Activated CD4-positive, CD25-positive, alpha-beta regulatory T cell treated with anti-CD3 and anti-CD28 coated beads, Interleukin-2, amount 50 U/mL, for 16 hours (primary cell): Measurements from ENCODE around the gene PPM1J.
"Not testable (repeated sequence)": the region's sequence is repeated elsewhere in the genome, so short reads cannot be mapped to it uniquely, and the experiment has no call there.

Source experiments
- DNase-seq: peaks from one replicate; pipeline ENCODE4 v3.0.0-alpha.2; 2020; ENCODE audit warnings: low read depth, low spot score

The PPM1J gene

DNA sequence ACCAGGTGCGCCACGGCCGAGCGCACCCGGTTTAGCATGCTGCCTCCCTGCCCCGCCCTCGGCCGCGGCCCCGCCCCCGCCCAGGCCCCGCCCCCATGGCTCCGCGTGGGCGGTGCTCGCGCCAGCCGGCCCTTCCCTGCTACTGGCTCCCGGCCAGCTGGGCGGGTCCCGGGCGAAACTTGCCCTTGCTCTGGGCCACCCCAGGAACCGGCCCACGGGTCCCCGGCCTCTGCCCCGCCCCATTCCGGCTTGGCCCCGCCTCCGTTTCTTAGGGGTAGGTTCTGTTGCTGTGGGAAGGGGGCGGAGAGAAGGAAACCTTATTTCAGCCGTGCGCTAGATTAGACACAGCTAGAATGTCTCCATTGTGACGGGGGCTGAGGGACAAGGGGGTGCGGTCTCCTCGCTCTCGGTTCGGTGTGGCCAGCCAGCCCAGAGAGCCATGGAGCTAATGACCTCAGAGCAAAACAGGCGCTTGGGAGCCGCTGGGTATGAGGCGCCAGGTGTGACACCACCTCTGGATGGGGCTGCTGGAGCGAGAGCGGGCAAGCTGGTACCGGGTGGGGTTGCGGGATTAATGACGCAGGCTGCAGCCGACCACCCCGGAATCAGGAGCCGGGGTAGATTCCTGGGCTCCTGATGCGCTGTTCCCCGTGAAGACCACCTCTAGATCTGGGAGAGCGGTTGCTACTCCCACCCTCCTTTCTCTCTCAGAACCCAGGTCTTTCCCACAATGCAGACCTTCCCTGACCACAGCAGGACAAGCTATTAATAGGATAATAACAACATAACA, at the start of gene PPM1J:
PPM1J (minus strand) TSS at position 69 of the 790 bp plus-strand sequence; CDS start at position 38, 31 bp downstream.
- DNase-seq = peak; percentile 86

- DNase-seq = no peak
Observed at GRCh38 chr1:112762541-112763500, 47.7 kb upstream of the PPM1J start.

DNA sequence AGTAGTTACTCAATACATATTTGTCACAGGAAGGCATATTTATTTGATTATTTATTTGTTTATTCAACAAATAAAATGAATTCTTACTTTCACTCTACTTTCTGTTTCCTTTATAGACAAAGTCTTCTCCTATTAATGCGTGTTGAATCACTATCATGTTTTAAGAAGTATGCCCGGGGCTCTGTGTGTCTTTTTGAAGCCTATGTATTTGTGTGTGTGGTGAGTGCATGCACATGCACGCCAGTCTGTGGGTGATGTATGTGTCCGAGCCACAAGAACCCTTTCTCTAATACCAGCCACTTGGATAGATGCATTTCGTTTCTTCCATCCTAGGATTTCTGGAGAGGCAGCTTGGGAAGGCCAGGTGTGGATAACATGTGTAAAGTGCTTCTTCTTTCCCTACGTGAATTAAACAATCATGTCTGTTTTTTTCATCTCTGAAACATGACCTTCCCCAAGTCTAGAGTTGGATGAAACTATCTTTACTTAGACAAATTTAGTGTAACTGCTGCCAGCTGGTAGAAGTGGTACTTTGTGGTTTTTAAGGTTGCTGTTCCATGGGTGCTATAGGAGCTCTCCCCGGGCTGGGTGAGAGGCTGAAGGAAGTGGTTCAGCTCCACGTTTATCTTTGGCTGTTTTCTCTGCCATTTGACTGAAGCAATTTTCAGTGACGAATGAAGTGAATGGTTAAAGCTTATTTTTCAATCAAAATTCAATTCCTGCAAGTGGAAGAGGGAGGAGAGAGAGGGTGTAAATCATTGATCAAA, 46.8 kb upstream of the PPM1J start:
- DNase-seq = no peak

DNA sequence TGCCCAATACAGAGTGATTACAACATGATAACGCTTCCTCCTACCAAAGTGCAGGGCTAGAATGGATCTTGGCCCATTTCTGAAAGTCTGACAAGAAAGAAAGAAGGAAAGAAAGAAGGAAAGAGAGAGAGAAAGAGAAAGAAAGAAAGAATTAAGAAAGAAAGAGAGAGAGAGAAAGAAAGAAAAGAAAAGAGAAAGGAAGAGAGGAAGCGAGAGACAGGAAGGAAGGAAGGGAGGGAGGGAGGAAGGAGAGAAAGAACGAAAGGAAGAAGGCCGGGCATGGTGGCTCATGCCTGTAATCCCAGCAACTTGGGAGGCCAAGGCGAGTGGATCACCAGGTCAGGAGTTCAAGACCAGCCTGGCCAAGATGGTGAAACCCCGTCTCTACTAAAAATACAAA, 44.1 kb upstream of the PPM1J start:
- DNase-seq = no peak

DNA sequence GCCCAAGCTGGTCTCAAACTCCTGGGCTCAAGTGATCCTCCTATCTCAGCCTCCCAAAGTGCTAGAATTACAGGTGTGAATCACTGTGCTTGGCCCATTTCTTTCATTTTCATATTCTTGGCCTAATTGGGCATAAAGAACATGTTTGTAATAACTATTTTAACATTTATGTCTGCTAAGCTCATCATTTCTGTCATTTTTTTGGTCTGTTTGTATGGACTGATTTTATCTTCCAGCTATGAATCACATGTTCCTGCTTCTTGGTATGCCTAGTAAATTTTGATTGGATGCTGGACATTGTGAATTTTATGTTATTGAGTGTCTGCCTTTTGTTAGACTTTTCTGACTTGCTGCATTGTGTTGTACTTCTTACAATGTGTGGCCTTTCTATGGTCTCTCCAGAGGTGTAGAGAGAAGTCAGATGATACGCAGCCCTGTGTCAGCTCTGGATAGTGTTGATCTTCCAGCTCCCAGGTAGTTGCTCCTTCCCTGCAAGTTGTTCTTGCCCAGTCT, 39.0 kb upstream of the PPM1J start:
- DNase-seq = no peak

GRCh38 chr1:112748396-112748795, 33.3 kb upstream of the PPM1J start:
- DNase-seq = no peak

- DNase-seq = no peak
Observed at GRCh38 chr1:112744009-112744578, 29.0 kb upstream of the PPM1J start.

DNA sequence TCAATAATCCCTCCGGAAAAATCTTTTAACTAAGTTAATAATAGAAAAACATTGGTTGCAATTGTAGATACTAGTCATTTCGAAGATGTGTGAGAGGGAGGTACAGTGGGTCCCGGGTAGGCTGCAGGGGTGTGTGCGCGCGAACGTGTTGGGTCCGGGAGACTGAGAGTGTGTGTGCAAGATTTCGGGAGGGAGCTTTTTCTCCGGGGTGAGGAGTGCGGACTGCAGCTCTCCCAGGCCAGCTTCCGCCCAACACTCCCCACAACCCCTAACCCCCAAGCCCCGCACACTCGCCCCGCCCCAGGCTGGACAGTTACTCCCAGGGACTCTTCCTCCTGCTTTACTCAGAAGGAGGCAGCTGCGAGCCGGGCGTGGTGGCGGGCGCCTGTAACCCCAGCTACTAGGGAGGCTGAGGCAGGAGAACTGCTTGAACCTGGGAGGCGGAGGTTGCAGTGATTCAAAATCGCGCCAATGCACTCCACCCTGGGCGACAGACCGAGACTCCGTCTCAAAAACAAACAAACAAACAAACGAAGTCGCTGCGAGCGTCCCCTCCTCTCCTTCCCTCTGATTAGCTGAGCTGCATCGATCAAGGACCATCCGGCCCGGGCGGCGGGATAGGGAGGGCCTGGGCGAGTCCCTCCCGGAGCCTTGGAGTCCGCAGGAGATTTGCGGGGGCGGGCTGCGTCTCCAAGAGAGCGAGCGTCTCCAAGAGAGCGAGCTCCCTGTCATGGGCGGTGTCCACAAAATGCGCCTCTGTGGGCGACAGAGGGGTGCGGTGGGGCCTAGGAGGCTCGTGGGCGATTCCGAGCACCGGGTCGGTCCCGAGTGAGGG, 28.3 kb upstream of the PPM1J start:
- DNase-seq = no peak

DNA sequence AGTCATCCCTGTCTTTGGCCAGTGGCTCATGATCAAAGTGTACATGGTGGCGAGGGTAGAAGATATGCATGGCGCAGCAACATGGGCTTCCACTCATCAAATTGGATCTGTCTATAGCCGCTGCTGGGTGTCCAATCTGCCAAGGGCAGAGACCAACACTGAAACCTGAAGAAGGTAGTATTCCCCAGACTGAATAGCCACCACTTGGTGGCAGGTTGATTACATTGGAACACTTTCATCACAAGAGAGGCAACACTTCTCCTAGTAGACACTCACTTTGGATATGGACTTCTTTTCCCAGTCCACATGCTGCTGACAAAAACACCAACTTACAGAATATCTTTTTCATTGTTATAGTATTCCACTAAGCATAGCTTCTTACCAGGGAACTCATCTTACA, 22.4 kb upstream of the PPM1J start:
- DNase-seq = no peak

DNA sequence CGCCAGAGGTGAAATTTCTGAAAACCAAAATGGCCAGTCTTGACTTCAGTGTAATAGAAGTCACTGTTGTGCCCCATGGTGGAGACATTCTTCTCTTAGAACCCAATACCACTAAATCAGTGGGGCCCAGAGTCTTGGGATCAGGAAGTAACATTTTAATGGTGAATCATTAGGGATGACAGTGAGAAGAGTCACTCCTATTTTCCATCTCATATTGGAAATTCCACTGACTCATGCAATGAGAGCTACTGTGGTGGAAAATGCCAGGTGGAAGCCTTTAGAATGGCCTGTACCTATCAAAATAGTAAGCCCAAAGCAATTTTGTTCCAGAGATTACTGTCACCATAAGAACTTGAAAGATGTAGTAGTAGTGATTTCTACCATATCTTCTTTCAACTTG, 20.6 kb upstream of the PPM1J start:
- no peak for DNase-seq

DNA sequence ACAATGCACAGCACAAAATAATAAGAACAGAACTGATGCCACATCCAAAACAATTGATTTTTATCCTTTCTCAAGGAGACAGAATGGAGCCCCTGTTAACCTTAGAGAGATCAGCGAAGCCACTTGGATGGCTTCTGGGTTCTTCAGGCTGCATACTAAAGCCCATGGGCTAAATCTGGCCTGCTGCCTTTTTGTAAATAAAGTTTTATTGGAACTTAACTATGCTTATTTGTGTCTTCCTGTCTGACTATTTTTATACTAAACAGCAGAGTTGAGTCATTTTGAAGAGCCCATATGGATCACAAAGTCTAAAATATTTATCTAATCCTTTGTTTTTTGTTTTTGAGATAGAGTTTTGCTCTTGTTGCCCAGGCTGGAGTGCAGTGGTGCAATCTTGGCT, 16.3 kb upstream of the PPM1J start:
- DNase-seq = no peak

DNA sequence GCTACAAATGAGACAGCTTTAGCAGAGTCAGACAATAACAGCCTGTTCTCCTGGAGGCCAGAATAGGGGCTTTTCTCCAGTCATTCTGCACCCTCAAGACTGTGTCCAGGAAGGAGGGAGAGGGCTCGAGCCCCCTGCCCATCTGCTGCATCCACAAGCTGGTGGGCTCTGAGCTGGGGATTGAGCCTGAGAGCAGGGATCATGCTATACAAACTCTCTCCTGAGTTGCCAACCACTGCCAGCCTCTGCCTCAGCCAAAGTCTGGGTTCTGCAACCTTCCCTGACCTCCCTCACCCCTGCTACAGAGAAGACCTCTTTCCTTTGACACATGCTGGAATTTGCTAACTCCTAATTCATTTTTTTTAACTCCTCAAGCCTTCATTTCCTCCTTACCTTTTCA, 14.8 kb upstream of the PPM1J start:
- no peak for DNase-seq

GRCh38 chr1:112729011-112729410, 13.9 kb upstream of the PPM1J start:
- DNase-seq = not testable (repeated sequence)

DNA sequence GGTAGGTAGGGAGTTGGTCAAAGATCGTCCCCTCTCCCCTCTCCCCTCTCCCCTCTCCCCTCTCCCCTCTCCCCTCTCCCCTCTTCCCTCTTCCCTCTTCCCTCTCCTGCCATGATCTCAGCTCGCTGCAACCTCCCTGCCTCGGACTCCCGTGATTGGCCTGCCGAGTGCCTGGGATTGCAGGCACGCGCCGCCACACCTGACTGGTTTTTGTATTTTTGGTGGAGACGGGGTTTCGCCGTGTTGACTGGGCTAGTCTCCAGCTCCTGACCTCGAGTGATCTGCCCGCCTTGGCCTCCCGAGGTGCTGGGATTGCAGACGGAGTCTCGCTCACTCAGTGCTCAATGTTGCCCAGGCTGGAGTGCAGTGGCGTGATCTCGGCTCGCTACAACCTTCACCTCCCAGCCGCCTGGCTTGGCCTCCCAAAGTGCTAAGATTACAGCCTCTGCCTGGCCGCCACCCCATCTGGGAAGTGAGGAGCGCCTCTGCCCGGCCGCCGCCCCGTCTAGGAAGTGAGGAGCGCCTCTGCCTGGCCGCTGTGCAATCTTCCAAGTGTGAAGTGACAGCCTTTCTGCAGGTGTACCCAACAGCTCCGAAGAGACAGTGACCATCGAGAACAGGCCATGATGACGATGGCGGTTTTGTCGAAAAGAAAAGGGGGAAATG, 13.3 kb upstream of the PPM1J start:
- not testable (repeated sequence) for DNase-seq

DNA sequence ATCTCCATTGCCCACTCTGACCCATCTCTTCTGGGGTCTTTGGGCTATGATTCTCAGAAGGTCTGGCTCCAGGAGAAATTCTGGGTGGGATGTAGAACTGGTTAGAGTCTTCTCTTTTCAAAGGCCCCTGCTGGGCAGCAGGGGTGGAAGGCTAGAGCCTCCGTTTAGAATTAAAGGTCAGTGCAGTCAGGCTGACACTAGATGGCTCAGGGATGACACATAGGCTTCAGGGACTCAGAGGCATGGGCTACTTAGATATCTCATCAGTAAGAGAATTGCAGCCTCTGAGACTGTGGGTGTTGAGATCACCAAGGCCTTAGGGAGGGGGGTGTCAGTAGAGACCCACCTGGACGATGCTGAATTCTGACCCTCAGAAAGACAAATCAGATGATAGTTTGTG, 12.6 kb upstream of the PPM1J start:
- DNase-seq = no peak

DNA sequence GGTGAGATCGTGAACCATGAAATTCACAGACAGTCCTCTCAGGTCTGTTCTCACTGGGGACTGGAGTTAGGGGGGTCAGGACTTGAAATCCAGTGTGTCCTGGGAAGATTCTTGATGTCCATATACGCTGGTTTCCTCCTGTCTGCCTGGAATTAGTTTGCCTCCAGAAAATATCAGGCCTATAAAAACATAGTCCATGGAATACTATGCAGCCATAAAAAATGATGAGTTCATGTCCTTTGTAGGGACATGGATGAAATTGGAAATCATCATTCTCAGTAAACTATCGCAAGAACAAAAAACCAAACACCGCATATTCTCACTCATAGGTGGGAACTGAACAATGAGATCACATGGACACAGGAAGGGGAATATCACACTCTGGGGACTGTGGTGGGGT, 9.1 kb upstream of the PPM1J start:
- not testable (repeated sequence) for DNase-seq

DNA sequence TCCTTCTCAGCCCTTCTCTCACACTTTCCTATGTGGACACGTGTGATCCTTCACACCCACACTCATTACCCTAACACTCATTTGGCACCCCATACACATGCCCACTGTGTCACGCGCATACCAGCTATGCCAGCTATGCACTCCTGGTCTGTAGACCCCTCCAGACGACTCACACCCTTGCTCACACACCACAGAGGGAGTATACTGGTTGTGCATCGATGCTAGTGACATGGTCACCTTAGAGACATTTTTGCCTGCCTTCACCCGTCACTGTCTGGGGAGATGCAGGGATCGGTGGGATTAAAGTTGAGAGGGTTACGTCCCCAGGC, 8.3 kb upstream of the PPM1J start:
- DNase-seq = no peak

DNA sequence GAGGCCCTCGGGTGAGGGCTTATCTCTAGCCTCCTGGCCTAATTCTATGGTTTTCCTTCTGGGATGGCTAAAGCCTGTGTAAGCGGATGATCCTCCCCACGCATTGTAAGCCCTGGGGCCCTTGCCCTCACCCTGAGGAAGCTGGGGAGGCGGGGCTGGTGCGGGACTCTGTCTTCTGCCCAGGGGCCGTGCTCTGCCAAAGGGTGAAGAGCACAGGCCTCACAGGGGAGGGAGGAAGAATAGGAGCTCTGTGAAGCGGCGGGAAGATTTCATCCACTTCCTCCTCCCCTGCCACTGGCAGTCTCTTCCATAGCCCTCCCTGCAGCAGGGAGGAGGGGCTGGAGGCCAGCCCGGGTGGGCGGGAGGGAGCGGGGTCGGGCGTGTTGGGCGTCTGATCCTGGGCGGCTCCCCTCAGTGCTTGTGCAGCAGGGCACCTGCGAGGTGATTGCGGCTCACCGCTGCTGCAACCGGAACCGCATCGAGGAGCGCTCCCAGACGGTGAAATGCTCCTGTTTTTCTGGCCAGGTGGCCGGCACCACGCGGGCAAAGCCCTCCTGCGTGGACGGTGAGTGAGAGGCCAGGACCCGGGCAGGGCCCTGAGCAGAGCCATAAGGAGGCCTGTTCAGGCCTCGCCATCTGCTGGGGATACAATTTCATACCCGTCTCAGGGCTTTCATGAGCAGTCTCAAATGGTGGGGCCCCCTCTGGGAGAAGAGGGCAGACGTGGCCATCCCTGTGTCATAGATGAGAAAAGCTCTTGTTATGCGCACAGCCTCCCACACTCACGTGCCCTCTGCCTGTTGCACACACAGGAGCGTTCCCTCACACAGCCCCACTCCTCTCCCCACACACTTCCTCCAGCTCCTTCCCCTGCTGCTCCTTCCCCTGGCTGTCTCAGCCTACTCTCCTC, 7.7 kb upstream of the PPM1J start:
- no peak for DNase-seq

DNA sequence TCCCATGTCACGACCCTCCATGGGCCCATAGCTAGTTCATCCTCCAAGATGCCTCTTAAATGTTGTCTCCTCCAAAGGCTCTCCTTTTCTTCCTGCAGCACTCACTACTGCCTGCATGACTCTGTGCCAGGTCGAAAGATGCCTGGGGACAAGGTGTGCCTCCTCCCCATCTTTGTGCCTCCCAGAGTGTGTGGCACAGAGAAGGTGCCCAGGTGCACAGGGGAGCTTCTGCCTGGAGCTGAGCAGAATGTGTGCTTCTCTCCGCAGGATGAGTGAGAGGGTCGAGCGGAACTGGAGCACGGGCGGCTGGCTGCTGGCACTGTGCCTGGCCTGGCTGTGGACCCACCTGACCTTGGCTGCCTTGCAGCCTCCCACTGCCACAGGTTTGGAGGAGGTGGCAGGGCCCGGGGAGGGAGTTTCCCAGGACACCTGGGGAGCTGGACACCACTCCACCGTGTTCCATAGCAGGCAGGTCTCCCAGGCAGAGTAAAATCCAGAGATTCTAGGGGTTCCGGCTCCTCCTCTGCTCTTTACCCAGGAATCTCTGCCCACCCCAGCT, 6.9 kb upstream of the PPM1J start:
- DNase-seq = no peak
